SK-N-SH treated with all-trans-retinoic acid at 6 μM for 48 hours (cell line): ENCODE data around the gene GRM4.
A peak's percentile ranks its signal among the peaks of the same experiment; 100 is the strongest.

Experiments
- ATAC-seq: fragments of 200-7000 bp; cut with Tn5 transposase; 3 replicates; pipeline ENCODE4 v1.9.1; 2020; ENCODE audit warnings: mild to moderate bottlenecking, moderate library complexity
- BACH2 ChIP-seq: fragments of 250-450 bp; sonication (Bioruptor Pico); IDR thresholded peaks from 2 replicates; pipeline ENCODE4 v1.9.0; 2021; ENCODE audit warnings: mild to moderate bottlenecking, borderline replicate concordance
- CREB5 ChIP-seq: fragments of 250-450 bp; sonication (Bioruptor Pico); IDR thresholded peaks from 2 replicates; pipeline ENCODE4 v1.5.1; 2020; ENCODE audit warnings: low read depth, mild to moderate bottlenecking, moderate library complexity
- CSRNP3 ChIP-seq: fragments of 250-450 bp; sonication (Bioruptor Pico); IDR thresholded peaks from 2 replicates; pipeline ENCODE4 v1.5.1; 2021; ENCODE audit warnings: mild to moderate bottlenecking, moderate library complexity
- ESRRG ChIP-seq: fragments of 250-450 bp; sonication (Bioruptor Pico); IDR thresholded peaks from 2 replicates; pipeline ENCODE4 v1.6.1; 2021; ENCODE audit warnings: mild to moderate bottlenecking
- GLIS3 ChIP-seq: fragments of 250-450 bp; sonication (Bioruptor Pico); IDR thresholded peaks from 2 replicates; pipeline ENCODE4 v1.5.0; 2020; ENCODE audit warnings: mild to moderate bottlenecking, moderate library complexity
- OSR1 ChIP-seq: fragments of 250-450 bp; sonication (Bioruptor Pico); IDR thresholded peaks from 2 replicates; pipeline ENCODE4 v1.8.0; 2022; ENCODE audit warnings: moderate library complexity, mild to moderate bottlenecking, inconsistent platforms
- PATZ1 ChIP-seq: fragments of 250-450 bp; sonication (Bioruptor Pico); IDR thresholded peaks from 2 replicates; pipeline ENCODE4 v1.8.0; 2020; ENCODE audit warnings: mild to moderate bottlenecking, moderate library complexity, borderline replicate concordance
- PPARA ChIP-seq: fragments of 250-450 bp; sonication (Bioruptor Pico); IDR thresholded peaks from 2 replicates; pipeline ENCODE4 v1.5.0; 2020; ENCODE audit warnings: mild to moderate bottlenecking, borderline replicate concordance
- SNAI2 ChIP-seq: fragments of 250-450 bp; sonication (Bioruptor Pico); IDR thresholded peaks from 2 replicates; pipeline ENCODE4 v1.5.0; 2020; ENCODE audit warnings: mild to moderate bottlenecking, moderate library complexity
- TCF4 ChIP-seq: fragments of 250-450 bp; sonication (Bioruptor Pico); IDR thresholded peaks from 2 replicates; pipeline ENCODE4 v1.8.0; 2021; ENCODE audit warnings: mild to moderate bottlenecking, moderate library complexity, borderline replicate concordance
- TOX ChIP-seq: fragments of 250-450 bp; sonication (Bioruptor Pico); IDR thresholded peaks from 2 replicates; pipeline ENCODE4 v1.8.0; 2021; ENCODE audit warnings: mild to moderate bottlenecking, moderate library complexity, borderline replicate concordance
- TSHZ2 ChIP-seq: fragments of 250-450 bp; sonication (Bioruptor Pico); IDR thresholded peaks from 2 replicates; pipeline ENCODE4 v1.5.0; 2020; ENCODE audit warnings: mild to moderate bottlenecking, moderate library complexity
- ZFP3 ChIP-seq: fragments of 250-450 bp; sonication (Bioruptor Pico); IDR thresholded peaks from 2 replicates; pipeline ENCODE4 v1.5.0; 2020; ENCODE audit warnings: mild to moderate bottlenecking, moderate library complexity
- ZFP30 ChIP-seq: fragments of 450-650 bp; formaldehyde crosslinking; IDR thresholded peaks from 2 replicates; pipeline ENCODE4 v1.5.0; 2022; ENCODE audit warnings: mild to moderate bottlenecking, moderate library complexity
- ZNF565 ChIP-seq: fragments of 450-650 bp; formaldehyde crosslinking; conservative IDR thresholded peaks from 2 replicates; pipeline ENCODE4 v1.5.0; 2020; ENCODE audit warnings: low read depth, mild to moderate bottlenecking, moderate library complexity
- ZNF70 ChIP-seq: fragments of 450-650 bp; formaldehyde crosslinking; IDR thresholded peaks from 2 replicates; pipeline ENCODE4 v1.5.0; 2020; ENCODE audit warnings: mild to moderate bottlenecking, moderate library complexity
- ZNF8 ChIP-seq: fragments of 450-650 bp; formaldehyde crosslinking; IDR thresholded peaks from 2 replicates; pipeline ENCODE4 v1.5.0; 2020; ENCODE audit warnings: mild to moderate bottlenecking, moderate library complexity
- TF ChIP-seq, protein P1 (sequence below): fragments of 250-450 bp; sonication (Bioruptor Pico); IDR thresholded peaks from 2 replicates; pipeline ENCODE4 v1.8.0; 2021; ENCODE audit warnings: low read depth, mild to moderate bottlenecking, moderate library complexity, borderline replicate concordance

The GRM4 gene

GRCh38 chr6:33983721-33984465 is 162.0 kb downstream of the GRM4 start:
- no peak for TF ChIP-seq TCF4
- TF ChIP-seq GLIS3 (CRISPR knock-in tag): no peak
- TF ChIP-seq PATZ1: no peak
- no peak for TF ChIP-seq SNAI2 (CRISPR knock-in tag)
- no peak for TF ChIP-seq OSR1 (CRISPR knock-in tag)
- no peak for TF ChIP-seq CREB5 (CRISPR knock-in tag)
- no peak for TF ChIP-seq PPARA (CRISPR knock-in tag)
- no peak for TF ChIP-seq TSHZ2 (CRISPR knock-in tag)
- TF ChIP-seq, protein P1, sequence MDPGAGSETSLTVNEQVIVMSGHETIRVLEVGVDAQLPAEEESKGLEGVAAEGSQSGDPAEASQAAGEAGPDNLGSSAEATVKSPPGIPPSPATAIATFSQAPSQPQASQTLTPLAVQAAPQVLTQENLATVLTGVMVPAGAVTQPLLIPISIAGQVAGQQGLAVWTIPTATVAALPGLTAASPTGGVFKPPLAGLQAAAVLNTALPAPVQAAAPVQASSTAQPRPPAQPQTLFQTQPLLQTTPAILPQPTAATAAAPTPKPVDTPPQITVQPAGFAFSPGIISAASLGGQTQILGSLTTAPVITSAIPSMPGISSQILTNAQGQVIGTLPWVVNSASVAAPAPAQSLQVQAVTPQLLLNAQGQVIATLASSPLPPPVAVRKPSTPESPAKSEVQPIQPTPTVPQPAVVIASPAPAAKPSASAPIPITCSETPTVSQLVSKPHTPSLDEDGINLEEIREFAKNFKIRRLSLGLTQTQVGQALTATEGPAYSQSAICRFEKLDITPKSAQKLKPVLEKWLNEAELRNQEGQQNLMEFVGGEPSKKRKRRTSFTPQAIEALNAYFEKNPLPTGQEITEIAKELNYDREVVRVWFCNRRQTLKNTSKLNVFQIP (CRISPR knock-in tag): no peak
- no peak for TF ChIP-seq ESRRG (CRISPR knock-in tag)
- ATAC-seq: no peak

DNA sequence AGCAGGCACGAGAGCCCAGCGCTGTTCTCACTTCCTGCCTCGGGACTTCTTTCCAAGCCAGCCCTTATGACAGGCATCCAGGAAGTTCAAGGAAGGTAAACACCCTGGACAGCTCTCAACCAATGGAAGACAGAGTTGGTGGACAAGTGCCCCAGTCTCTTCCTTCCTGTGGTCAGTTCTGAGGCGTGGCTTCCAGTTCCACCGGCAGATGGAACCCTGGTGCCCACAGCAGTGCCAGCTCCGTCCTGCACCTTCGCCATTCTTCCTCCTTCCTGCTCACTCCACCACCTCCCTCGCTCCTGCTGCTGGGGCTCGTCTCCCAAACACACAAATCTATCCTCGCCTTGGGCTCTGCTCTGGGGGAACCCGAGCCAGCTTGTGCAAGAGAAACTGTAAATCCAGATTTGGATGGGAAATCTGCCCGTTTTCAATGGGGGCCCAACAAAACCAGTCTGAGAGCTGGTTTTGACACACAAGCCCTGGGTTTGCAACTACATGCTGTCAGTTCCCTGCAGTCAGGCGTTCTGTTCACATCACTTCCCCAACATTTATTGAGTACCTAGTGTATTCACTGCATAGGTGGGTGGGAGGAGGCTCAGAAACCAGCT is 162.7 kb downstream of the GRM4 start:
- TF ChIP-seq CREB5 (CRISPR knock-in tag) (no peak), GLIS3 (CRISPR knock-in tag) (no peak), BACH2 (CRISPR knock-in tag) (no peak), ESRRG (CRISPR knock-in tag) (no peak), TOX (CRISPR knock-in tag) (no peak), ZFP30 (no peak), SNAI2 (CRISPR knock-in tag) (no peak), PPARA (CRISPR knock-in tag) (no peak), OSR1 (CRISPR knock-in tag) (no peak), TCF4 (no peak), ZNF565 (CRISPR knock-in tag) (no peak), CSRNP3 (CRISPR knock-in tag) (no peak), ZFP3 (no peak)
- peak; percentile 63 for ATAC-seq

GRCh38 chr6:33981861-33982260 is 164.0 kb downstream of the GRM4 start:
- no peak for ATAC-seq
- TF ChIP-seq ZNF565 (CRISPR knock-in tag) (no peak), PPARA (CRISPR knock-in tag) (no peak), ZNF70 (CRISPR knock-in tag) (no peak), ZFP3 (no peak), ZNF8 (CRISPR knock-in tag) (no peak), ZFP30 (no peak), CREB5 (CRISPR knock-in tag) (no peak), BACH2 (CRISPR knock-in tag) (no peak)
- TF ChIP-seq, protein P1 (CRISPR knock-in tag): no peak
